Glomerular endothelial cell (primary cell): Measurements from ENCODE around the gene NHLH2. TPM values are rescaled to one million over a fixed set of nuclear protein-coding genes. Genes with fewer than 3 reads are reported as not detected.

ENCODE experiments used
- DNase-seq: peaks from one replicate; pipeline ENCODE4 v3.0.0-alpha.2; 2011; ENCODE audit warnings: low read depth, low spot score; ENCODE audit errors: extremely low read depth
- total RNA-seq: library from RNA; depleted of rRNA; stranded (reverse); fragments of >200 nt; gene quantifications from 2 replicates; pipeline ENCODE4 v1.2.3, GENCODE V29; 2015

NHLH2 gene
- total RNA-seq, 1 donor from 2014 or later, result not detected

DNA sequence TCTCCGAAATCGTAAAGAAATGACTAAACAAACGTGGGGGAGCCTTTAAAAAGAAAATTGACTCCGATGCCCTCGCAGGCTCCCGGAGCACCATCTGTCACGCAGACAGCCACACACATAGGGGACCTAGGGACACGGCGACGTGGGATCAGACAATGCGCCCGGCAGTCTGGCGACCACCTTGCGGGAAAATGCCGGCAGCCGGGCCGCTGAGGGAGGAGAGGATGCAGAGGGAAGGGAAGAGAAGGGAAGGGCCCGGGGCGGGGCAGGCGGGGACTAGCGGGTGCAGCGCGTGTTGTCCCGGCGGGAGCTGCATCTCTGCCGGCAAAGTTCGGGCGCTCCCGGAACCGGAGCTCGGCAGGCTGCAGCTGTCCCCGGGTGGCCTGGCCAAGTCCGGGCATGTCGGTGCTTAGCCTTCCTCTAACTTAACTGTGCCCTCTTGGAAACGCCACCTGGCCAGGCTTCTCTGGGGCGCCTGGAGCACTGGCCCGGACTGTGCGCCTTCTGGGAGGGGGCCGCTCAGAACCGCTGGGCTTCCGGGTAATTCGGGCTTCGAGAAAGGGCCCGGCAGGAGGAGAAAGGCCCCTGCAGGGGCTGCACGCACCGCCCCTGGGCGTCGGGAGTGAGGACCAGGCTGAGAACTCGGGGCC lies 1.8 kb downstream of the NHLH2 start:
- no peak for DNase-seq

DNA sequence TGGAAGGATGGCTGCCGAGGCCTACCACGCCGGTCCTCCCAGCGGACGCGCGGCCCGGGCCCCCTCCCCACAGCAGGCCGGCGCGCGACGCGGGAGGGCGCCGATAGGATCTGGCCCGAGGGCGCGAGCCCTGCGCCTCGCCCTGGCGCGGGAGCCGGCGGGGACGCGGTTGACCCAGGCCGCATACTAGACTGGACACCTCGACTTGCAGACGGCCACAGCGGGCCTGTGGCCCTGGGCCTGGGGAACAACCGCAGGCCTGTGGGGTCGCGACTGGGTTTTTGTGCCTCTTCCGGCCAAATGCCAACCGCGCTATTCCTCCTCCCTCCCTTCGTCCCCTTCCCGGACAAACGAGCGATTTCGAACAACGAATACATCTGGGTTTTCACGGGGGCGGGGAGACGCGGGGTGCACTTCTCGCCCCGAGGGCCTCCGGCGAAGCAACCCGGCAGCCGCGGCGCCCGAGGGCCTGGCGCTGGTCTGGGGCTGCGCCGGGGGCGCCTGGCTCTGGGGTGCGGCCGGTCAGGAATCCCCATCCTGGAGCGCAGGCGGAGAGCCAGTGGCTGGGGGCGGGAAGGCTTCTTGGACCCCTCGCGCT lies 2.4 kb downstream of the NHLH2 start:
- no peak for DNase-seq

DNA sequence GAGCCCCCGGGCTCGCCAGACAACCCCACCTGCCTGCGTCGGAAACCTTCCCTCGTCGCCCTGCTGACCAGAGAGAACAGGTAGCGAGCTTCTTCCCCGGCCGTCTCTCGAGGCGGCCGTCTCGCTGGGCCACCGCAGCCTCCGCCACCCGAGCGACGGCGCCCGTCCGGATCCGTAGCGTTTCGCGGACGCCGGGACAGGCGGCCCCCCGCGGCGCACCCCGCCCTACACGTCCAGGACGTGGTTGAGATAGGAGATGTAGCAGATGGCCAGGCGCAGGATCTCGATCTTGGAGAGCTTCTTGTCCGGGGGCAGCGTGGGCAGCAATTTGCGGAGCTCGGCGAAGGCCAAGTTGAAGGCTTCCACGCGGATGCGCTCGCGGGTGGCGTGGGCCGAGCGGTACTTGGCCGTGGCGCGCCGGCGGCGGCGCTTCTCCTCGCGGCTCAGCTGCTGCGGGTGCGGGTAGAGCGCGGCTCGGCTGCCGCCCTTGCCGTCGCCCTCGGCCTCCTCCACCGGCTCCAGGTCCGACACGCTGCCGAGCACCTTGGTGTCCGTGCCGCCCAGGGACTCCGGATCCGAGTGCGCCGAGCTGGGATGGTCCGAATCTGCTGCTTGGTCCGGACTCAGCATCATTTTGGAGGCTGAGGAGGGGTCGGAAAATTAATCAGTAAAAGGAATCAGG lies 3.0 kb downstream of the NHLH2 start:
- no peak for DNase-seq

DNA sequence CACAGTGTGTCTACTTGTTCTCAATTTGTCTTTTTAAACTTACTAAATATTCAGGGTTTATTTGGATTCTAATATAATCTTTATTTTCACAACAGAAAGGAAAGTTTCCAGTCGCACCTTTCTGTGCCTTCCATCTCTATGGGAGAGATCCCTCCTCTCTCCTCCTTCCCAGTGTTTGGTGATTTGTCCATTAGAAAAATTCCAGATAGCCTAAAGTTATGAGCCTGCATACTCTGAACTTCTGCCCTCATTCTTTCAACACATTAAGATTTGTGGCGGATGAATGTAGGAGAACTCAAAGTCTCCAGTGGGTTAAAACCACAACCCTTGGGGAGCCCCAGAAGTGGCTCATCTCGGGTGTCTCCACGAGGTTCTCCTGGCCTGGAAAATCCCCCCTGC lies 3.6 kb downstream of the NHLH2 start:
- no peak for DNase-seq

DNA sequence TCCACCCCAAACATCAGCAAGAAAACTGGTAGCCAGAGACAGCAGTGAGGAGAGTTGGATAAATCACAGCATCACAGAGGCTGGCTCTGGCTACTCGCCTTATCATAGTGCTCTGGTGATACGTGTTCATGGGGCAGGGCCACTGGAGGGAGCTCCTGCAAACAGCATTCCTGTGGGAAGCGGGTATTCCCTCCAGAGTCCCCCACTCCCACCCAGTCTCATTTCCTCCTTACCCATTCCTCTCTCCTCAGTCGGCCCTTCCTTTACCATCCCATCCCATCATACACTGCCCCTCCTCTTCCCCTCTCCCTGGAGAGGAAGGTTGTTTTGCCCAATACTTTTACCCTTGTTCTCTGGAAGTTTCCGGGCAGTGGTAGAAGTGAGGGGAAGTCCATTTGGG lies 7.1 kb downstream of the NHLH2 start:
- no peak for DNase-seq

DNA sequence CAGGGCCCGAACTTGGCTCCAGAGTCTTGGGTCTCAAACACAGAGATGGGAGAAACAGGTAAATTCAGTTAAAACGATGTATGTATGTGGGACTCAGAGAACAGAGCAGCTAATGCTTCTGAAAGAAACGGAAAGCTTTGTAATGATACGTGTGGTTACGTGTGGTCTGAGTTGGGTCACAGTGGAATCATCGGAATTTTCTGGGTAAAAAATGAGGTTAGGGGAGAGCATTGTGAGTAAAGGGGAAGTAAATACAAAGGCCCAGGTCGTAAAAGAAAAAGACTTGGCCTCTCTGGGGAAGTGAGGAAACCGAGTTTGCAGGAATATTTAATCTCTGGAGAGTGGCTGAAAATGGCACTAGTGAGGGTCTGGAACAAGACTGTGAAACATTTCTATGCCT lies 8.3 kb downstream of the NHLH2 start:
- no peak for DNase-seq

DNA sequence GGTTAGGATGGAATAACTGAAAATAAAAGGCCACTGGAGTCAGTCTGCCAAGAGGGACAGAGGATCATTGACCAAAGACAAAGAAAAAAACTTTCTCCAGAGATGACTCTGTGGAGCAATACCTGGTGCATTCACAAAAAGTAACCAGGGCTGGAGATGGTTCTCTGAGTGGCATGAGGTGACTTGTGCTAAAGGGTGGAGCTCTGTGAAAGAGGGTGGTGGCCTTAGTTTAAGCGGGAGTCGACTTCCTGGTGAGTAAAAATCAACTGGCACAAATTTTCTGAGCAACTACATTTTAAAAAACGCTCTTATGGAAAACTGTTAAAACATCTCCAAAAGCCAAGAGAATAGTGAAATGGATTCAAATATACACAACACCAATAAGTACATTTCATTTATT lies 10.0 kb downstream of the NHLH2 start:
- no peak for DNase-seq

DNA sequence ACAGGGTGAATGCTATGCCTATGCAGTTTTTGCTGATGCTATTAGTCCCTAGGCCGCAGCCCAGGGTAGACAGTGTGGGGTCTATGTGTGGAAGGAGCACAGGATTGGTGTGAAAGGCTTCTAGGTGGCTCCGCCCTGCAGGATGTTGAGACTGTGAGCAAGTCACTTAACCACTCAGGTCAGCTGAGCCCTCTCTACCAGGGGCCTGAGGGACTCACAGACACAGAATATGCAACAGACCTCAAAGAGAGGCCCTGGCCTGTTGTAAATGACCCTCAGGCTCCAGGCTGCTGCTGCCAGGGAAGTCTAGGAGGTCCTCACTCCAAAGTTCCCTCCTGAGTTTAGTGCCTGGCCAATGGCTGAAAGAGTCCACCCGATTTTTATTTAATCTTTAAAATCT lies 11.0 kb downstream of the NHLH2 start:
- no peak for DNase-seq

DNA sequence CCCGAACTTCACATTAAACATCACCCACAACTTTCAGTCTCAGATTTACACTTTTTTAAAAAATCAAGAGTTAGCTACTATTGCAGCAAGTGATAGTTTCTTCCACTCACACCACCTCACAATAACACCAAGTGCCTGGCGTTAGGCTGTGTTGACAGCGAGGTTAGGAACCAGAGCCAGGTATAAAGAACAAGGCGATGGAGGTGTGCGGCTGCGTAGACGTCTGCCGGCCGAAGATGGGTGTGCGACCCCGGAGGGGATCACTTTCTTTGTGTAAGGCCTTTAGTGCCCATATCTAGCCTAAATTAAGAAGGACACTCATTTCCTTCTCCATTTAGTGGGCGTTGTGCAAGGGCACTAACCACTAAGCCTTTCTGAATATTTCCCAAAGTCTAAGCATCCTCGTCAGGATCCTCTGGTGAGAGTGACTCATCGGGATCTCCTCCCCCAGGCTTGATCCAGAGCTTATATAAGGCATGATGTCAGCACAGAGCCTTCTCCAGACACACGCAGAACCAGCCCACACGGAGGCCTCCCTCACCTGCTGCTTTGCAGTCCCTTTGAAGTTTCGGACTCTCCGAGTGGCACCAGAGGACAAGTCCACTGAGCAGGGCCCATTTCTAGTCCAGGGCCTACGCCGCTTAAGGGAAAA lies 11.8 kb downstream of the NHLH2 start:
- DNase-seq, result no peak

DNA sequence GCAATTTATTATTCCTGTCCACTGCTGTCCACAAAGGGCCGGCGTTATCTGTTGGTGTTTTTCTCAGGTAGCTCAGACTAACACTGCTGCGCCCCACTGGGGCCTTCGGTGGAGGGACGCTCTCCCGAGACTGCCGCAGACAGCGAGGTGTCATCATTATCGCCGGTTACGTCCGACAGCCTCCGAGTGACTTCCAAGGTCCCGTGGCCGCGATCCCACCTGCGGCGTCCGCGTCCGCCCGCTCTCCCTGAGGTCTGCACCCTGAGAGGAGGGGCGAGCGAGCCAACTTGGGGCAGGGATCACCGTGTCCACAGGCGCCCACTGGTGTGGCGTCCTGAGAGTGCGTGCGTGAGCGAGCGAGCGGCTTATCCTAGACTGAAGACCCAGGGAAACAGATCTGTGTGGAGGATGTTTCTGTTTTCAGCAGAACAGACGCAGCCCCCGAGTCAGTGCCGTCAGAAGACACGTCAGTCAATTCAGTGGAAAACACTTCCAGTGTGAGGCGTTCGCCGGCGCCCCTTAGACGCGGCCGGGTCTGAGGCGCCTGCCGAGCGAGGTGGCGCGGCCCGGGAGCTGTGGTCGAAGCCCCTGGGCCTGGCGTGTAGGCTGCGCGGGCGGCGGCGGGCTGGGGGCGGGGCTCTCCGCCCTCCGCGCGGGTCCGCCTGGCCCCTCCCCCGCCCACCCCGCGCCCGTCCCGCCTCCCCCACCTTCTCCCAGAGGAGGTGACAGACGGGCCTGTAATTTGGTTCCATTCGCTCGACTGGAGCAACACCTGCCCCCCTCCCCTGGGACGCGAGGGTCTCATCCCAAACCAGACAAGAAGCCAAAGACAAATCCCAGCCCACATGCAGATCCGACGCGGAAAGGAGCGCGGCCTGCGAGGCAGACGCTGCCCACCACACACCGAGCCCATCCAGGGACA lies 12.6 kb downstream of the NHLH2 start:
- no peak for DNase-seq

DNA sequence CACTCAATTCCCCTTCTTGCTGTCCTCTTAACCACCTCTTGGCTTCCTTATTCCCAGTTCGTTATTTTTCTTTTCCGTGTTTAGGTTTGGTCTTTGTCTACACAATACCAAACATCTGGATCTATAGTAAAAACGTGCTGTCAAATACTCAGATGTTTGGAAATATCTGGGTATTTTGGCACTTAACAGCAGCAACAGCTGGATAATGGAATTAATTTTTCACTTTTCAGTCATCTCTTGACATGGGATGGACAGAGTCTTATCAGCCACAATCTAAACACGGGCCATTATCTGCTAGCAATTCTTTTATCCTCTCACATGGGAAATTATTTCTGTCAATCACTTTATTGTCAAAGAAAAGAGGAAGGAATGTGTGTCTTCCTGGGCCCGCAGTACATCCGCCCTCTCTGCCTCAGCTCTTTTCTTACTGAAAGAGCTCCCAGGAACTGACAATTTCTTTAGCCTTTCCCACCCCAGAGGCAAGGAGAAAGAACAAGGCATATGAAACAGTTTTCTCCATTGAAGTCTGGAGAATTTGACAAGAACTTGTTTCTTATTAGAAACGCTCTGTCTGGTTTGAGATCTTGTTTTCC lies 13.4 kb downstream of the NHLH2 start:
- no peak for DNase-seq

DNA sequence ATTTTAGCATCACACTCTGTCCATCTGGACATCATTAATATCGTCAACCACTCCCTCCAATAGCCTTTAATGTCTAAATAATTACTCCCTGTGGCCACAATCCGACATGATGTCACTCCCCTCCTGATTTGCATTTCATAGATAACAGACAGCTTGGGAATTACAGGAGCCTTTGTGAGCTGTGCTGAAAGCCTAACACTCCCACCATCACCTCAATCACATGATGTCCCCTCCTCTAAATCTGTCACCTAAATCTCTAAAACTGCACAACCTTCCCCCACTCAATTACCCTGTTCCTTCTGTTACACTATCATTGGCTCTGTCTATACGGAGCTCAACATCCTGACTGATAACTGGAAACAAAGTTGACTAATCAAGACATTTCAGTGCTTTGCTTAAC lies 14.3 kb downstream of the NHLH2 start:
- no peak for DNase-seq

DNA sequence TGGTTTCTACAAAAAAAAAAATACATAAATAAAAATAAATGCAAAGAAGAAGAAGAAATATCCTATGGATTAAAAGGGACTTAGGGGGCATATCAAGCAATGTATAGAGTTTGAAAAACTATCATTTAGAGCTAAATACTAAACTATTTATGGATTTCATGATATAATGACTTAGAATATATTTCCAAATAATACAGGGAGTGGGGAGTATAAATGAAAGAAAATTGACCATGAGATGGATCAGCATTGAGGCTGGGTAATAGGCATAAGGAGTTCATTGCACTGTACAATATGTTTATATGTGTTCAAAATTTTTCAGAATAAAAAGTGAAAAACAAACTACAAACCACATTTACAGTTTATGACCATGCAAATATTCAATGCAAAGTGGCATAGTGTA lies 18.8 kb downstream of the NHLH2 start:
- DNase-seq, result no peak

DNA sequence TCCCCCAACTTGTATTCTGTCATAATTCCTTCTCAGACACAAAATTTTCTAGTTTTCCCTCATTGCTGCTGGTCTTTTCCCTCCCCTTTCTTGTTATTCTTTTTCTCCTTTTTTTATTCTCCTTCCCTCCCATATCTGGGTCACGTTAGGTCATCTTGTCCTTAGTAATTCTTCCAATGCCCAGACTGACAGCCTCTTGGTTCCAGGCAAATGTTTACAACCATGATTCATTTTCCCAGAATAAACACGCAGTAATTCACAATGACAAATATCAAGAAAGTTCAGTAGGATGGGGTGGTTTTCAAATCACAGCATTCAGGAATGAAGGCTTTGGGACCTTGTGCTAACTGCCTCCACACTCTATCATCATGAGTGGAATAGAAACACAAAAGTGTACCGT lies 25.2 kb downstream of the NHLH2 start:
- DNase-seq, result no peak

DNA sequence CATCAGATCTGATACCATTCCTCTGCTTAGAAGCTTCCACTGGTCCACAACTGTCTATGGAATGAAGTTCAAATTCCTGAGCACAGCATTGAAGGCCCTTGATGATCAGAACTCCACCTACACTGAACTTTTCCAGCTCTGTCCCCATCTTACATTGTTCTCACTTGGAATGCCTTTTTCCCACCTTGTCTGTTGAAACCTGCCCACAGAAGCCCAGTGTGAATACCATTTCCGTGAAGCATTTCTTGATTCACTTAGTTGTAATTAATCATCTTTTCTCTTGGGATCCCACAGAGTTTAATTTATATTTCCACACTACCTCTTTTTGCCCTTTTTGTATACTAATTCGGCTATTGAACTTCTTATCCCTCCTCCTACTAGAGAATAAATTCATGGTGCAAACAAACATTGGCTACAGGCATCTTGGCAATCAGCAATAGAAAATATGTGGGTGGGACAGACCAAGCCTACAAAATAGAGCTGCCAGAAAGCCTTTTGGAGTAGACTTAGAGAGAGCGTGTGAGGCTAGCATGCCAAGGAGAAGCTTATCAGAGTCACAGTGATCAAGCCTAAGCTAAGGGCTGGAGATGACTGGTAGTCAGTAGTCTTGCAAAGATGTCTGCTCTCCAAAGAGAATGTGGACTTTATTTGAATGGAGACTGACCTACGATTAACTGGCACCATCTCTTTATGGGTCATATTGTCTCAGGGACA lies 26.1 kb downstream of the NHLH2 start:
- DNase-seq, result no peak

DNA sequence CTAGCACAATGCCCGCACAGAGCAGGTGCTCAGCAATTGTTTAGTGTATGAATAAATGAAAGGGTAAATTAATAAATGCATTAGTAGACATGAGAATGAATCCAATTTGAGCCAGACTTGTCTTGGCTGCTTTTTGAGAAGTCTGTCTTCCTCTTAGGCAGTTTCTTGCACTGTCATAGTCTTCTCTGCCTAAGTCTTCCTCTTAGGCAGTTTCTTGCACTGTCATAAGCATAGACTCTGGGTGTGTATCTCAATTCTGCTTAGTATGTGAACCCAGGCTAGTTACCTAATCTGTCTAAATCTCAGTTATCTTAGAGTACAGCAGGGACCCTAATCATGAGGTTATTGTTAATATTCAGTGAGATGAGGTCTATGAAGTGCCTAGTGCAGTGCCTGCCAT lies 27.2 kb downstream of the NHLH2 start:
- no peak for DNase-seq

DNA sequence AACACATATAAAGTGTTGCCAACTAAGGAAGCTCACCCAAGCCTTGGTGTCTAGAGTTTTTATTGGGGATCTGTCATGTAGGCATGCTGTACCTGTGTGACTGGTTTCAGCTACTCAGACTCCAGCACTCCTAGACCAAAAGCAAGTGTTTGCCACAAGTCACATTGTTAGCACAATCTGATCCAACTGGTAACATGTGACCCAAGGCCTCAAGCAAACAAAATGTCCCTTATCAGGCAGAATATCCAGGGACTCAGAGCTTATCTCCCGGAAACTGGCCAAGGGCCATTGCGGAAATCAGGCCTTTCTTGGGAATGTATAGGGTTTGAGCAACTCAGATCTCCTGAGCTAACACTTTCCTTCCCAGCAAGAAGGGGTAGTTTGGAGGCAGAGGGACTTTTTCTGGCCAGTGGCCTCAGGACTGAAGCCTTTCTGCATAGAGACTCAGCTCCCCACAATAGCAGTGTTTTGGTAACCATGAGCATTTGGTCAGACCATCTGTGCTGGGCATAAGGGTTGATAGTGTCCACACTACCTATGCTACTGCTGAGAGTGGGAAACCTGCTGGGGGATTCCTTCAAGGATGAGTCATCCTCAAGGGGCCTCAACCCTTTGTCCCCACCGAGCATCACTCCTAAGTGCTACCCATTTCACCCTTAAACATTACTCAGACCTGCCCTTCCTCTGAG lies 29.6 kb downstream of the NHLH2 start:
- peak; percentile 81 for DNase-seq

DNA sequence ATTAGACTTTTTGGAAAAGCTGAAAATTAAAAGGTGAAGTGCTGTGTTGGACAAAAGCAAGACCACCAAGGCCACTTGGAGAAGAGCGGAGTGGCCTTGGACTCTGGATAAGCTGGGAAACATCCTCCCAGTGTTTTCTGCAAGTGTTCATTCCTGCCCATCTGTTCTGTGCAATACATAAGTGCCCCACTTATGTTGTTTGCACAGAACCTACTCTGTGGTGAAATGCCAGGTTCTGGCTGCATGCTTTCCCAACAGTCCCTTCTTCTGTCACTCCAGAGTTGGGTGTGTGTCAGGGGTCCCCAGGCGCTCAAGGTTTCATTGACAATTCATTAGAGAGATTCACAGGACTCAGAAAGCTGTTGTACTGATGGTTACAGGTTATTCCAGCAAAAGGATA lies 30.3 kb downstream of the NHLH2 start:
- DNase-seq, result no peak

DNA sequence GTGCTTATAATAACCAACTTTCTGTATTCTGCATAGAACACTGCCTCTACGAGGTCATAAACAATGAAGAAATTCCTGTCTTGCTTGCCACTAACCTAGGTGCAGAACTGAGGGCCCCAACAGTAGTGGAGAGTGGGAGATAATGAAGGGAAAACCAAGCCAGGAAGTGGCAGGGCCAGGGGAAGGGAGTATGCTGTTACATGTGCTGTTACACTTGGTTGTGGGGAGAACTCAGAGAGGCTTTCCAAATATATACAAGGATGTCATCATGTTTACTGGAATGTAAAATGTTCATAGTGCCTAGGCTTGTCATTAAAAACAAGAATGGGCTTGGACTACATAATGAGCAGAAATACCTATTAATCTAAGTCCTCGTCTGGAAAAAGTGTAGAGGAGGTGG lies 31.1 kb downstream of the NHLH2 start:
- DNase-seq, result no peak
